Mammary epithelial cell (primary cell): ENCODE results near the gene MAP3K7.

Experiments used
- CTCF ChIP-seq, 2 donors: IDR thresholded peaks in 1 of 2; conservative IDR thresholded peaks in 1 of 2; 2 replicates each; pipeline ENCODE4 v1.5.1; 2011 to 2012; ENCODE audit warnings: inconsistent platforms in 2 of 2, low read length in 2 of 2, mild to moderate bottlenecking in 2 of 2, control low read depth in 1 of 2, low read depth in 1 of 2; ENCODE audit not compliant: insufficient read depth in 1 of 2; ENCODE audit errors: extremely low read depth in 1 of 2
- EZH2 ChIP-seq: IDR thresholded peaks from 2 replicates; pipeline ENCODE4 v1.6.1; 2012; ENCODE audit warnings: low read length, inconsistent platforms, borderline replicate concordance

- TF ChIP-seq EZH2 (no peak), CTCF (conservative IDR thresholded peaks at IDR 0.05 in 1 of 2, IDR thresholded peaks at IDR 0.05 in 1 of 2; ENCODE audit: extremely low read depth in 1 of 2, insufficient read depth in 1 of 2, low read depth in 1 of 2, low read length in 2 of 2) (no peak)
These were observed 107.3 kb downstream of the MAP3K7 start for GRCh38 chr6:90479603-90479926.
